SU-DHL-6 (cell line): Measurements from ENCODE around the gene ZNF320.

Experiments
- CTCF ChIP-seq: fragments of 200-600 bp; sonication (generic); IDR thresholded peaks from one replicate; pipeline ENCODE4 v1.5.1; 2017; ENCODE audit warnings: antibody characterized with exemption, mild to moderate bottlenecking, low read length, moderate library complexity; ENCODE audit not compliant: insufficient read depth, poor library complexity, severe bottlenecking
- EZH2phosphoT487 ChIP-seq: fragments of 200-600 bp; sonication (generic), shearing (Covaris generic); conservative IDR thresholded peaks from 2 replicates; pipeline ENCODE4 v1.6.1; 2018; ENCODE audit warnings: mild to moderate bottlenecking, antibody characterized with exemption, low read length, moderate library complexity, mixed read lengths

GRCh38 chr19:52936954-52937325, 39.5 kb upstream of the ZNF320 start:
- no peak for TF ChIP-seq CTCF
- TF ChIP-seq EZH2phosphoT487 = no peak
